Heart left ventricle (tissue), 13 donors: ENCODE results near the gene ASPSCR1.

Experiments
- CTCF ChIP-seq, 12 donors: fragments of 200-600 bp; sonication (generic) in 4 of 12; IDR thresholded peaks; one replicate each; pipeline versions ENCODE4 v1.5.0 to v1.8.0; 2018 to 2022; ENCODE audit warnings: antibody characterized with exemption in 12 of 12, mild to moderate bottlenecking in 5 of 12
- POLR2A ChIP-seq, 2 donors: fragments of 450-650 bp; IDR thresholded peaks; one replicate each; pipeline ENCODE4 v1.6.1; 2017; ENCODE audit warnings: antibody characterized with exemption in 2 of 2, mild to moderate bottlenecking in 2 of 2, moderate library complexity in 2 of 2
- donor health status: ischemic (EF 13 %, LVEDD 7.1; RV severe dilation, severe dysfunction).
- donor health status: DM: no; HTN: yes; CAD: no.
- donor health status: DM: no; HTN: no; CAD: no.
- donor health status: ischemic (EF 25% LVEDD 6.9; RV normal size, moderate dysfunction).
- donor health status: ischemic (EF 25% LVEDD 5.7; RV mildly dilated, moderate dysfunction).
- donor health status: ischemic (EF 35%, LVEDD 5.7; RV mildly dilated, moderate dysfunction).
- donor health status: nonischemic (EF 11% LVEDD 7.7; RV severe dilation, severe dysfunction).
- donor health status: DM: yes; HTN: yes; CAD: no.
- donor health status: PGD.
- donor health status: ischemic (EF 29% LVEDD 5.4; RV normal size, mild dysfunction).
- donor health status: nonischemic (EF 23%, LVEDD 6.1; RV moderate dilation, normal function).

GRCh38 chr17:81928544-81929252 is 48.7 kb upstream of the ASPSCR1 start:
- TF ChIP-seq CTCF (IDR thresholded peaks at IDR 0.05) (no peak), POLR2A (IDR thresholded peaks at IDR 0.05) (no peak)
